Stimulated activated memory B cell treated with anti-CD40 and anti-IgM and Interleukin-4, amounts not matched to agents 10 μg/mL and 1 μg/mL and 100 μg/mL, for 72 hours (primary cell): ENCODE measurements around the gene CDH4.

Experiments
- ATAC-seq: fragments of 150-1000 bp; cut with Tn5 transposase; 2 replicates; pipeline ENCODE4 v1.10.0; 2021
- H3K27ac Mint-ChIP-seq: one replicate; pipeline ENCODE4 v1.8.0; 2022; ENCODE audit warnings: mild to moderate bottlenecking, mixed read lengths
- H3K27me3 Mint-ChIP-seq: one replicate; pipeline ENCODE4 v1.8.0; 2022; ENCODE audit warnings: mixed read lengths
- H3K36me3 Mint-ChIP-seq: one replicate; pipeline ENCODE4 v1.8.0; 2022; ENCODE audit warnings: mixed read lengths
- H3K4me1 Mint-ChIP-seq: one replicate; pipeline ENCODE4 v1.8.0; 2022; ENCODE audit warnings: mixed read lengths
- H3K4me3 Mint-ChIP-seq: one replicate; pipeline ENCODE4 v1.8.0; 2022; ENCODE audit warnings: mild to moderate bottlenecking, moderate library complexity, mixed read lengths
- H3K9me3 Mint-ChIP-seq: one replicate; pipeline ENCODE4 v1.8.0; 2022; ENCODE audit warnings: mixed read lengths

The CDH4 gene

DNA sequence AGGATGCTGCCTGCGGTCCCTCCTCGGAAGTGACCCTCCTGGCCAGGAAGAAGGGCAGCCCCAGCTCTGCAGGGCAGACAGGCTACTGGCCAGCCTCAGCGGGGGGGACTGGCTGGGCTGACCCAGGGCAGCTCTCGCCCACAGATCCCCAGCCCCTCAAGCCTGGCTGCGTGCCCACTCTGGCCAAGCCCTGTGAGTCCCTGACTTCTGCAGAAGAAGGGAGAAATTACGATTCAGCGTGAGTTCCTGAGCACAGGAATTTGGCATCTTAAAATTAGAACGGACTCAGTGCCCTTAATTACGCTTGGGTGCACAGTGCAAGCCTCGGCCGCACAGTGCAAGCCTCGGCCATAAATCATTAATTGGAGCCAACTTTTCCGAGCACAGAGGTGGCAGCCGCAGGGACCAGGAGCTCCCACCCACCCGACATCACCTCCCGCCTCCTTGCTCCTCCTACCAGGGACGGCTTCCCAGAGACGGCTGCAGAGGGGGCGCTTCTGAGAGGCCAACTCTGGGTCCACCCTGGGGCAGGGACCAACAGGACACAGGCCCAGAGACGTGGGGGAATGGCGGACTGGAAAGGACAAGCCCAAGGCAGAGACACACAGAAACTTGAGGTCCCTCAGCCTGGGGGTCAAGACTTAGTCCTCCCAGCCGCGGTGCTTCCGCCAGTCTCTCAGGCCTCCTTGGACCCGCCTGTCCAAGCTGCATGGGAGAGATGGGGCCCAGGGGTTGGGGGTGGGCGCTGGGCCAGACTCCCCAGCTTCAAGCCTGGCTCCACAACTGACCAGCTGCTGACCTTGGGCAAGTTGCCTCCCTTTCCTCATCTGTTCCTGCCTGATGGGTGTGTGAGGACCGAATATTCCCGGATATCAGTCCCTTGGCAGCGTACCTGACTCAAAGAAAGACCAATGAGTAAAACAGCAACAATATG is 648.2 kb downstream of the CDH4 start:
- ATAC-seq = no peak
- Mint-ChIP-seq H3K36me3 (no peaks in the 10 kb centered on the region), H3K27ac (no peak overlapping the region), H3K27me3 (peaks cover 39% of the 10 kb centered on the region), H3K4me1 (peaks cover 6% of the 10 kb centered on the region), H3K9me3 (no peaks in the 10 kb centered on the region), H3K4me3 (no peak overlapping the region)

GRCh38 chr20:61900945-61901293 is 648.9 kb downstream of the CDH4 start:
- Mint-ChIP-seq H3K36me3 (no peaks in the 10 kb centered on the region), H3K27ac (no peak overlapping the region)

DNA sequence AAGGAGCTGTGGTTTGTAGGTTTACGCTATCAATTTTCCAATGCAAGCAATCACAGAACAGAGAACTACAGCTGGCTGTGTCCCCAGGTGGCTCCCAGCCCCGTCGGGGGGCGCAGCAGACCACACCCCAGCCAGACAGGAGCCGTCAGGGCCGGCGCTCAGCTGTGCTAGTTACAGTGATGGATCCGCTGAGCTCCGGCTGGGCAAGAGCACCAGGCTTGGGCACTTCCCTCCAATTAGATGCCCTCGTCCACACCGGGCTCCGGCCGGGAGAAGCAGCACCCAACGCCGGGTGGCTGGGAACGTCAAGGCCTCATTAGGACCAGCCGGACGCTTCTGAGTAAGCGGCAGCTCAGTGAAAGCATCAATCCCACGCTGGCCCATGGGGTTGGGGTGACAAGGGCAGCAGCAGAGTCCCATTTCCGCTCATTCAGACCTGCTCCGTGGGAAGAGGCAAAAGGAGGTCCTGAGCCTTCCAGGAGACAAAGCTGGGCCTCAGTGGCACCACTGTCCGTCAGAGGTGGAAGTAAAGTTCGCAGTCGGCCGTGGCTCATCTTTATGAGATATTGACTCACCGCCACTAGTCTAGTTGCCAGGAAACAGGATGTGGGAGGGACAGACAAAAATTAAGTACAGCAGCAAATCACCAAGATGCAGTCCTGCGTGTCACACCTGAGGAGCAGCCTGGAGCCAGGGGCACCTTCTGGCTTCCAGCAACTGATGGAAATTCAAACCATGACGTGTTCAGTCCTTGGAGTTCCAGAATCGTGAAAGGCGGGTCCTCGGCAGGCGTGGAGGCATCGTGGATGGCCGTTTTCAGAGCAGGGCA is 649.5 kb downstream of the CDH4 start:
- Mint-ChIP-seq H3K9me3 (no peaks in the 10 kb centered on the region), H3K4me3 (no peak overlapping the region), H3K36me3 (no peaks in the 10 kb centered on the region), H3K27me3 (peaks cover 40% of the 10 kb centered on the region), H3K4me1 (peaks cover under 1% of the 10 kb centered on the region), H3K27ac (no peak overlapping the region)
- ATAC-seq = no peak

More at GRCh38 chr20:61900945-61901293, 648.9 kb downstream of the CDH4 start:
- Mint-ChIP-seq H3K4me3 (no peak overlapping the region), H3K27me3 (peaks cover 40% of the 10 kb centered on the region), H3K9me3 (no peaks in the 10 kb centered on the region), H3K4me1 (peaks cover 6% of the 10 kb centered on the region)
- no peak for ATAC-seq

- H3K4me1 Mint-ChIP-seq = no peaks in the 10 kb centered on the region
- no peaks in the 10 kb centered on the region for H3K36me3 Mint-ChIP-seq
- H3K9me3 Mint-ChIP-seq = no peaks in the 10 kb centered on the region
These were observed 650.3 kb downstream of the CDH4 start for GRCh38 chr20:61902221-61902869.

GRCh38 chr20:61903575-61904340 is 651.7 kb downstream of the CDH4 start:
- Mint-ChIP-seq H3K9me3 (no peaks in the 10 kb centered on the region), H3K4me1 (no peaks in the 10 kb centered on the region), H3K27ac (no peak overlapping the region), H3K4me3 (no peak overlapping the region), H3K27me3 (peaks cover 36% of the 10 kb centered on the region), H3K36me3 (no peaks in the 10 kb centered on the region)
- ATAC-seq = no peak

More at GRCh38 chr20:61902221-61902869, 650.3 kb downstream of the CDH4 start:
- peaks cover 43% of the 10 kb centered on the region for H3K27me3 Mint-ChIP-seq
- ATAC-seq = no peak
- H3K27ac Mint-ChIP-seq = no peak overlapping the region
- H3K4me3 Mint-ChIP-seq = no peak overlapping the region

GRCh38 chr20:61904456-61904855 is 652.4 kb downstream of the CDH4 start:
- peaks cover 42% of the 10 kb centered on the region for H3K27me3 Mint-ChIP-seq
- ATAC-seq = no peak
- H3K27ac Mint-ChIP-seq = no peak overlapping the region
- no peaks in the 10 kb centered on the region for H3K36me3 Mint-ChIP-seq
- no peaks in the 10 kb centered on the region for H3K9me3 Mint-ChIP-seq
- no peaks in the 10 kb centered on the region for H3K4me1 Mint-ChIP-seq
- no peak overlapping the region for H3K4me3 Mint-ChIP-seq

DNA sequence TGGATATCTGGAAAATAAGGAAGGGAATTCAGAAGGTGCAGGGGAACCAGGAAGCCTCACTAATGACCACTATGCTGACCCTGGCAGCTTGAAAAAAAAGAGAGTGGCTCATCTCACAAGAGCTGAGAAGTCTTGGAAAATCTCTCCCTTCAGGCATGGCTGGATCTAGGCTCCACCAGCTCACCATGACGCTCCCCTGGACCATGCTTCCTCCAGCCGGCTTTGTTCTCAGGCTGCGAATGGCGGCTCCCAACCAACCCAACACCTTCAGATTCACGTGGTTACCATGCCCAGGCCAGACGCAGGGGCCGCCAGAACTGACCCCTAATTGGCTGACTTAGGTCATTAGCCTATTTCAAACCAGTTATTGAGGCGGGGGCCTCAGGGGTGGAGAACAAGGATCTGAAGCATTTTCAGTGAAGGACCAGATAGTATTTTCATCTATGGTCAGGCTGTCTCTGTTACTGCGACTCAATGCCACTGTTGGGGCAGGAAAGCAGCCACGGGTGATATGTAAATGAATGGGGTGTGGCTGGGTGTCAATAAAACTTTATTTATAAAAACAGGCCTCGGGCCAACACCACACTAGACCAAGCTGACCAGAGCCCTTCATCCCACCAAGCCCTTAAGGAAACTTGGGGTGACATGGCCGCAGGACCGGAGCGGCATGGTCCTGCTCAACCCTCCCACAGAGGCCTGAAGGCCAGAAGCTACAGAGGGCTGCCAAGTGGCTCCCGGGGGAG is 653.9 kb downstream of the CDH4 start:
- Mint-ChIP-seq H3K27me3 (peaks cover 47% of the 10 kb centered on the region), H3K4me3 (no peak overlapping the region), H3K36me3 (no peaks in the 10 kb centered on the region), H3K4me1 (no peaks in the 10 kb centered on the region), H3K9me3 (peaks cover 1% of the 10 kb centered on the region), H3K27ac (no peak overlapping the region)
- ATAC-seq = no peak

DNA sequence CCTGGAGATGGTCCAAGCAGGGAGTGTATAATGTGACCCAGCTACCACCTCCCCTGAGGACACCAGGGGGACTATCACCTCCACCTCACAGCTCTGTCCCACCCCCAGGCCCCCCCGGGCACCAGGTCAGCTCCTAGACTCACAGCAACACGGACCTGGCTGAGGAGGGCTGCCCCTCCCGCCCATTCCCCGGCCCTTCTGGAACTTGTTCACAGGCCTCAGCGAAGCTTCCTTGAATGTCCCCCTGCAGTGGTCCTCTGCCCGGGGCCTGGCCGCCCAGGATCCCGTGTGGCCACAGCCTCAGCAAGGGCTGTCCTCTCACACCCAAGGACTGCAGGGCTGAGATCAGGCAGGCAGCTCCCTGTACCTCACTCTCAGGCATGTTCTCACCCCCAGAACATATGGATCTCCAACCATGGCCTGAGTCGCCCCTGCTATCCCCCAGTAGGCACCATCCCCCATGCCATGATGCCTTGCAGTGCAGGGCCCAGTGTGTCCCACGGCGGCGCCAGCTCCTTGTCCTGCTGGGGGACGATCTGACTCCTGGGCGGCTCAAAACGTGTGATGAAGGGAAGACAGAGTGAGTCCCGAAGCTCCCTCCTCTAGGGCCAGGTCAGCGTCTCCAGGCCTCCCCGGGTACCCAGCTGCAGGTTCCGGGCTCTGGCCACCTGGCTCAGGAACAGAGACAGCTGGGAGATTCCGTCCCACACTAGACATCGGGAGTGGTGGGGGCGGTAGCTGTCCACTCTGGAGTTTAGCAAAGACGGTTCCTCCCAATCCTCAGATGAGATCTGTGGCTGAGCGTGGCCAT is 655.2 kb downstream of the CDH4 start:
- Mint-ChIP-seq H3K36me3 (no peaks in the 10 kb centered on the region), H3K4me3 (no peak overlapping the region), H3K27ac (no peak overlapping the region), H3K9me3 (peaks cover 6% of the 10 kb centered on the region), H3K4me1 (peaks cover 3% of the 10 kb centered on the region), H3K27me3 (peaks cover 47% of the 10 kb centered on the region)
- ATAC-seq = no peak

DNA sequence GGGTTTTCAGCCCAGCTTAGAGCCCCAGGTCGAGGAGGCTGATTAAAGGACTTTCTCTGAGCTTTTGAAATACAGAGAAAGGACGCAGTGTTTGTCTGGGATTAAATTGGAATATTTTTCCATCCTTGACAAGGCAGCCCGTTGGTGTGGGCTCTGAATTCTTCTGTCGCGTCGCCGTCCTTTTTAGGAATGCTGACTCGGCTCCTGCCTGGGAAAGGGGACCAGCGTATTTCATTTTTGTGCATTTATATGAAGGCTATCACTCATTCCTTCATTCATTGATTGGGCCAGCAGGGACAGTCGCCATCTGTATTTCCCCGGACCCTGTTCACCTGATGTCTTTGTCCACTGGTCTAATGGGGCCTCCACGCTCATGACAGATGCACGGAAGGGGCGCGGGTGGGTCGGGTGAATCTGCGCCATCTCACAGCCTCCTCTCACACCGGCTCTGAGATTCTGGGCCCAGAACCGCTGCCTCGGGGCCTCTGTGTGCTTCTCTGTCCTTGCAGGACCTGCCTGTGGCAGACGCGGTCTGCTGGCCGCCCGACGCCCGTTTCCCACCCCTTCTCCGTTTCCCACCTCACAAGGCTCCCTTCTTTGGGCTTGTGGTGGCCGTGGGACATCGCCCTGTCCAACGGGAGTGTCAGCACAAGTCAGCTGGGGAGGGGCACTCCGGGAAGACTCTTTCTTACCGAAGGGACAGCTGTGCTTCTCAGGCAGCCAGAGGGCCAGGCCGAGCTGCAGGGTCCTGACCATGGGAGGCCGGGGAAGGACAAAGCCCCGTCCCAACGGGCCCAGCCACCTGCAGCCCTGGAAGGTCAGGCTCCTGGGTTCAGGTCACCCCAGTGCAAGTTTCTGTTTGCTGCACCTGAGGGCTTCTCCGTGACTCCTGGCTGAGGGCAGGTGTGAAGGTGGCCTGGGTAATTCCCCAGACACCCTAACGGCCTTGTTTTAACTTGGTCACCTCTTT is 656.3 kb downstream of the CDH4 start:
- peaks cover 46% of the 10 kb centered on the region for H3K27me3 Mint-ChIP-seq
- H3K27ac Mint-ChIP-seq = no peak overlapping the region
- H3K36me3 Mint-ChIP-seq = no peaks in the 10 kb centered on the region
- H3K4me1 Mint-ChIP-seq = peaks cover 13% of the 10 kb centered on the region
- ATAC-seq = no peak
- no peak overlapping the region for H3K4me3 Mint-ChIP-seq
- H3K9me3 Mint-ChIP-seq = peaks cover 6% of the 10 kb centered on the region

DNA sequence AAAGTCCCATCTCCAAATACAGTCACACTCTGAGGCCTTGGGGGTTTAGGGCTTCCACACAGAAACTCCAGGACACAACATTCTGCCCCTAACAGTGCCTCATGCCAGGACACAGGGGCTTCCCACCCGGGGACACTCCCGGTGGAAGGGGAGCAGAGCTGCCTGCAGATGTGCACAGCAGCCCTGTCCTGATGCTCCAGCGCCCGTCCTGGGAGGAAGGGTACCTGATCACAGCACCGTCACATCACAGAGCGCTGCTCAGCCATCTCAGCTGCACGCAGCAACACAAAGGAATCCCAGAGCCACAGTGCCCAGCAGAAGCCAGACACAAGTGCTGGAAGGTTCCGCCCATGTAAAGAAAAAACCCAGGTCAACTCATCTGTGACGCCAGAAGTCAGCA is 657.0 kb downstream of the CDH4 start:
- peaks cover 42% of the 10 kb centered on the region for H3K27me3 Mint-ChIP-seq
- no peak overlapping the region for H3K27ac Mint-ChIP-seq
- H3K4me3 Mint-ChIP-seq = no peak overlapping the region
- H3K9me3 Mint-ChIP-seq = peaks cover 6% of the 10 kb centered on the region
- no peak for ATAC-seq
- H3K4me1 Mint-ChIP-seq = peaks cover 20% of the 10 kb centered on the region
- no peaks in the 10 kb centered on the region for H3K36me3 Mint-ChIP-seq

- Mint-ChIP-seq H3K27ac (no peak overlapping the region), H3K36me3 (no peaks in the 10 kb centered on the region), H3K9me3 (peaks cover 6% of the 10 kb centered on the region), H3K27me3 (peaks cover 43% of the 10 kb centered on the region), H3K4me1 (peaks cover 28% of the 10 kb centered on the region), H3K4me3 (no peak overlapping the region)
- no peak for ATAC-seq
These were observed 657.8 kb downstream of the CDH4 start for GRCh38 chr20:61909821-61910220.

GRCh38 chr20:61911824-61912223 is 659.8 kb downstream of the CDH4 start:
- ATAC-seq = no peak
- Mint-ChIP-seq H3K9me3 (peaks cover 6% of the 10 kb centered on the region), H3K27me3 (peaks cover 48% of the 10 kb centered on the region), H3K27ac (no peak overlapping the region), H3K36me3 (no peaks in the 10 kb centered on the region), H3K4me1 (peaks cover 32% of the 10 kb centered on the region), H3K4me3 (no peak overlapping the region)
